Caki2 (cell line): ENCODE measurements around the gene EVPL. TPM values are rescaled to one million over a fixed set of nuclear protein-coding genes. Genes with fewer than 3 reads are reported as not detected.
"Not testable (repeated sequence)": the region's sequence is repeated elsewhere in the genome, so short reads cannot be mapped to it uniquely, and the experiment has no call there.

Experiments
- DNase-seq: peaks from one replicate; pipeline ENCODE4 v3.0.0-alpha.2; 2015; ENCODE audit warnings: low read depth
- in situ Hi-C: cut with HindIII; loops from 2 replicates; pipeline ENCODE4 v1.10.0; 2016; ENCODE audit warnings: low sequenced_read_pairs, low pct_unique_long_range_greater_than_20kb, mixed read lengths
- total RNA-seq: library from RNA; depleted of rRNA; stranded (reverse); fragments of >200 nt; shearing (Covaris generic); gene quantifications from 2 replicates; pipeline ENCODE4 v1.2.3, GENCODE V29; 2014; ENCODE audit warnings: low replicate concordance

Gene EVPL
- total RNA-seq, 1 experiment from 2014 or later = 48.6 TPM

DNA sequence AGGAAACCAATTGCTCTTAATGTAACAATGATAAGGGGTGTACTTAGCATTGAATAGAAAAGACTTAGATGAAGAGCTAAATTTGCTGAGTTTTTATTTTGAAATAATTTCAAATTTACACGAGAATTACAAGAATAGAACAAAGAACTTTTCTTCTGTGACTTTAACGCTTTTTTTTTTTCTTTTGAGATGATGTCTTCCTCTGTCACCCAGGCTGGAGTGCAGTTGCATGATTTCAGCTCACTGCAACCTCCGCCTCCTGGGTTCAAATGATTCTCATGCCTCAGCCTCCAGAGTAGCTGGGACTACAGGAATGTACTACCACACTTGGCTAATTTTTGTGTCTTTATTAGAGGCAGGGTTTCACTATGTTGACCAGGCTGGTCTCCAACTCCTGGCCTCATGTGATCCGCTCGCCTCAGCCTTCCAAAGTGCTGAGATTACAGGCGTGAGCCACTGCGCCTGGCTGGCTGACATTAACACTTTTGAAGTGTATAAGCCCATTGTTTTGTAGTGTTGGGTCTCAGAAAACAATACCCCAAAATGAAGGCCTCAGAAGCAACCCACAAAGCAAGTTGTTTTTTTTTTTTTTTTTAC lies 46.0 kb downstream of the EVPL start:
- no peak for DNase-seq
- in situ Hi-C loops = no loop called here

DNA sequence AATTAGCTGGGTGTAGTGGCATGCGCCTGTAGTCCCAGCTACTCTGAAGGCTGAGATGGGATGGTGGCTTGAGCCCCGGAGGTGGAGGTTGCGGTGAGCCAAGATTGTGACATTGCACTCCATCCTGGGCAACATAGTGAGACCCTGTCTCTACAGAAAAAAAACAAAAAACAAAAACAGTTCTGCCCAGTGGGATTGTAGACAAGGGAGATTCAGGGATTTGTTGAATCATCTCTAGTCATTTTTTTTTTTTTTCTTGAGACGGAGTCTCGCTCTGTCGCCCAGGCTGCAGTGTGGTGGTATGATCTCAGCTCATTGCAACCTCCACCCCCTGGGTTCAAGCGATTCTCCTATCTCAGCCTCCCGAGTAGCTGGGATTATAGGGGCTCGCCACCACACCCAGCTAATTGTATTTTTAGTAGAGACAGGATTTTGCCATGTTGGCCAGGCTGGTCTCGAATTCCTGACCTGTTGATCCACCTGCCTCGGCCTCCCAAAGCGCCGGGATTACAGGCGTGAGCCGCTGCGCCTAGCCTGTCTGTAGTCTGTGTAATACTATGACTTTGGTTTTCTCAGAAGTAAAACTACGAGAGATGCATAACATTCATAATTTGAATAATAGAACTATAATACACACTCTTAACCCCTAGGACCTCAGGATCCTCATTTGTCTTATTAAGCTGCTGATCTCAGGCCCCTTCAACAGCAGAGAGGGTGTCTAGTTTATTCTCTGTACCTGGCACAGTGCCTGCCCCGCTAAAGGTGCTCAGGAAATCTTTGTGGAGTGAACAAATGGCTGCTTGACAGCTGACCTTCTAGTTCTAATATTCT lies 46.7 kb downstream of the EVPL start:
- in situ Hi-C loops = no loop called here
- DNase-seq = peak; percentile 70

DNA sequence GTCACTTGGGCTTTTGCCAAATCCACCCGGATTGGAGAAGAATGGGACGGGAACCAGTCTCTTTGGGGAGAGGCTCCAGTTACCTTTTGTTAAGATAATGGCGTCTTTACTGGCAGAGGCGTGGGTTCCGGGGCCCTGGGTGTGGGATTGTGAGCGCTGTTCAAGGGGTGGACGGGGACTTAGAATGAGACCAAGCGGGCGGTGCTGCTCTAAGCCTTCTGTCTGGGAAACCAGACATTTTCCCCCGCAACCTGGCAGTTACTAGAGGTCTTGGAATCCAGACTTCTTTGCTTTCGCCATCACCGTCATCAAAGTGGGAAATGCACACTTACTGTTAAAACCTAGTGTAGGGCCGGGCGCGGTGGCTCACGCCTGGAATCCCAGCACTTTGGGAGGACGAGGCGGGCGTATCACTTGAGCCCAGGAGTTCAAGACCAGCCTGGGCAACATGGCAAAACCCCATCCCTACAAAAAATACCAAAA lies 47.4 kb downstream of the EVPL start:
- DNase-seq = no peak
- in situ Hi-C loops = no loop called here

DNA sequence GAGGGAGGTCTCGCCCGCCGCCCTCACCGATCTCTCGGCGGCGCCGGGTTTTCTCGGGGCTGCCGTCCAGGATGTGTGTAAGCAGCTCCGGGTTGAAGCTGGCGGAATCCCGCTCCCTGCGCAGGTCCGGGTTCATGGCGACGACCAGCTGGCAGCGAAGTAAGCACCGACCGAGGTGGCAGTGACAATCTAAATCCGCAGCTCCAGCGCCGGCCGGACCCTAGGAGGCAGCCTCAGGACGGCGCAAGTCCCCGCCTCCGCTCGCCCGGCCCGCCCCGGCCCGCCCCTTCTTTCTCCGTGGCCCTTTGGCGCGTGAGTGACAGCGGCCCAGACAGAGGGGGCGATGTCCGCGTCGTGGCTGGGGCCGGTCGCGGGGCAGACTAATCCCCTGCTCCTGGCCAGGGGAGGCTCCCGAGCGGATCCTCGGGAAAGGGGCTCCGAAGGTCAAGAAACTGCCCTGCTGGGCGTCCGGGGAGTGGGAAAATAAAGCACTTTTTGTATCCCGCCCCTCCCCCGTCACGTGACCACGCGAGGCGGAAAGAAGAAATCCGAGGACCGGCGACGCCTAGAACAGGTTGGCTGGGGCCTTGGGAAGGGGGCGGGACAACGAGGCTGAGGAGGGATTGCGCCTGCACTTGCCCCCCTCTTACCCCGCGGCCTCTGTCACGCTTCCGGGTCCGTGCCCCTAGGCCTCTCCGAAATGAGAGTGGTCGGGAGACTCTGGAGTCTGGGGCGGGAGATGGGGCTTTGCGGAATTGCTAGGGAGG lies 48.0 kb downstream of the EVPL start, which contains the start of the genes ACOX1 and TEN1:
ACOX1 (minus strand) TSS at position 229 of the 767 bp plus-strand sequence; CDS start at position 136, 93 bp downstream.
TEN1 (plus strand) TSS at position 303 of the 767 bp plus-strand sequence. CDS start 6,953 bp downstream, outside the sequence.
- DNase-seq = peak; percentile 98
- in situ Hi-C loops = no loop called here

DNA sequence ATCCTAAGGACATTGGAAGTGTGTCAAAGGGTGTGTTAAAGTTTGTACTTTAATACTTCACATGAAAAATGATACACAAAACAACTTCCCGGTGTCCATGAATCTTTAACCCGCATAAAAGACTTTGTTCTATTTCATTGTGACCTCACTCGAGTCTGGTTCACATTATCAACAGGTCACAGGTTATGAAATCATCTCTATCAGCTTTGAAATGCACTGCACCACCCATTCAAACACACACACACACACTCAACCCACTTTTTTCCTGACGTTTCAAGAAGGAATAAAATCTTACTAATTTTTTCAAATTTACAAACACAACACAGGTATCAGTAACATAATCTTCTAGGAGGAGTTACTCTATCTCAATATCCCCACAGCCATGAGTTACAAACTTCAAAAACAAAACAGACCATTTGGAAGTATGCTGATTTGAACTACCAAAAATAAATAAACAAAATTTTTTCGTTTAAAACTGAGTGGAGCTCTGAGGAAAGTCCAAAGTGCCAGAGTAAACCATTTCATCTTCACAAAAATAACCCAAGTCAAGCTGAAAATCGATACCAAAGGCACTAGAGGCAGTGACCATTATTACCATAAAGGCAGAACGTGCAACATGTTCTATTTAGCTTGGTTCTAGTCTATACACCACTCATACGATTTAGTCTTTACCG lies 50.8 kb downstream of the EVPL start:
- in situ Hi-C loops = no loop called here
- DNase-seq = no peak

DNA sequence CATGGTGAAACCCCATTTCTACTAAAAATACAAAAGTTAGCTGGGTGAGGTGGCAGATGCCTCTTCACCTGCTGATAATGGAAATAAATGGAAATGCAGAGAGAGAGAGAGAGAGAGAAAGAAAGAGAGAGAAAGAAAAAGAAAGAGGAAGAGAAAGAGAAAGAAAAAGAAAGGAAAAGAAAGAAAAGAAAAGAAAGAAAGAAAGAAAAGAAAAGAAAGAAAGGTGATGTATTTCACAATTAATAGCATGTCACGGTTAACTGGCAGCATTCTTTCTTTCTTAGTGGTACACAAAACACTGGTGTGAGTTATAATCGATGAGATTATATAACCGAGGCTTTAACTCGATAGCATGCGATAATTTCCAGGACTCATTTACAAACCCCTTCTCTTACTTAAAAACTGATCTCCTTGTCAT lies 51.3 kb downstream of the EVPL start:
- in situ Hi-C loops = no loop called here

DNA sequence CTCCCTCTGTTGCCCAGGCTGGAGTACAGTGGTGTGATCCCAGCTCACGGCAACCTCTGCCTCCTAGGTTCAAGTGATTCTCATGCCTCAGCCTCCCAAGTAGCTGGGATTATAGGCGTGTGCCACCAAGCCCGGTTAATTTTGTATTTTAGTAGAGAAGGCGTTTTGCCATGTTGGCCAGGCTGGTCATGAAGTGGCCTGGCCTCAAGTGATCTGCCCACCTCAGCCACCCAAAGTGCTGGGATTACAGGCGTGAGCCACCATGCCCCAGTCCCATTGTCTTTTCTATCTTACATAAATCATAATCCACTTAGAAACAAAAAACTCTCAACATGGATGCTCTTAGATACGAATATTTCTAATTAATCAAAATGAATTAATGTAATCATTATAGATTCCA lies 51.9 kb downstream of the EVPL start:
- in situ Hi-C loops, DNase-seq: not testable (repeated sequence)

More for the DNA sequence above, 51.3 kb downstream of the EVPL start:
- DNase-seq = no peak

DNA sequence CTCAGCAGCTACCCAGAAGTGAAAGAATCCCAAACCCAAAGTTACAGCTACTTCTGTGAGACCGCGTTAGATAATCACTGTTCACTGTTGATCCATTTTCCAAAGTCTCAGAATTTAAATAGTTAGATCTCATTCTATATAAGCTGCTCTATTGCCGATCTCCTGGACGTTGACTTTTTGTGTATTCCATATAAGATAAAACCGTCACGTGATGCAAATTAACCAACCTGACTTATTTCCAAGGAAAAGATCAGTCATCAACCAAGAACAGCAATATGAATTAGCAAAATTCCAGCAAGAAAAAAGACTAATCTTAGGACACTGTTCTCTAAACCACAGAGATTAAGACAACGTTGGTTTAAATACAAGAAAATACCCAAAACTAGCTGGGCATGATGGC lies 56.5 kb downstream of the EVPL start:
- DNase-seq = no peak
- in situ Hi-C loops = no loop called here

DNA sequence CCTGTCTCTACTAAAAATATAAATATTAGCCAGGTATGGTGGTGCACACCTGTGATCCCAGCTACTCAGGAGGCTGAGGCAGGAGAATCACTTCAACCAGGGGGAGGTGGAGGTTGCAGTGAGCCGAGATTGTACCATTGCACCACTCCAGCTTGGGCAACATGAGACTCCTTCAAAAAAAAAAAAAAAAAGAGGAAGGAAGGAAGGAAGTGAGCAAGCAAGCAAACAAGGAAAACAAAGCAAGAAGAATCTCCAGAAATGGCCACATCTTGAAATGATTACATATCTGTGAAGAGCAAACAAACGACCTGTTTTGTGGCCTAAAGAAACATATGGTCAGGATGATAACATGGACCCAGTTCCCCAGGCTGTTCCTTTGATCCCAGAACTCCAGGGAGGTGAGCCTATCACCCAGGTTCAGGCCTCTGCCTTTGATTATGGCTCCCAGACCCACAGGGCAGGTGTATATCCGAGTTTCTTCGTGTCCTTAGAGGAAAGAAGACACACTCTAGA lies 57.0 kb downstream of the EVPL start:
- in situ Hi-C loops = no loop called here
- no peak for DNase-seq

DNA sequence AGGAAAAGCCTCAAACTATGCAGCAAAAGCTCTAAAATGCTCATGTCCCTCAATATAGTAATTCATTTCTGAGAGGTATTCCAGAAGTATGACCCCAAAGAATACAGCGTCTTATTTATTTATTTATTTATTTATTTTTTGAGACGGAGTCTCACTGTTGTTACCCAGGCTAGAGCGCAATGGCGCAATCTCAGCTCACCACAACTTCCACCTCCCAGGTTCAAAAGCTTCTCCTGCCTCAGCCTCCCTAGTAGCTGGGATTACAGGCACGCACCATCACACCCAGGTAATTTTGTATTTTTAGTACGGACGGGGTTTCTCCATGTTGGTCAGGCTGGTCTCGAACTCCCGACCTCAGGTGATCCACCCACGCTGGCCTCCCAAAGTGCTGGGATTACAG lies 58.1 kb downstream of the EVPL start:
- not testable (repeated sequence) for DNase-seq

DNA sequence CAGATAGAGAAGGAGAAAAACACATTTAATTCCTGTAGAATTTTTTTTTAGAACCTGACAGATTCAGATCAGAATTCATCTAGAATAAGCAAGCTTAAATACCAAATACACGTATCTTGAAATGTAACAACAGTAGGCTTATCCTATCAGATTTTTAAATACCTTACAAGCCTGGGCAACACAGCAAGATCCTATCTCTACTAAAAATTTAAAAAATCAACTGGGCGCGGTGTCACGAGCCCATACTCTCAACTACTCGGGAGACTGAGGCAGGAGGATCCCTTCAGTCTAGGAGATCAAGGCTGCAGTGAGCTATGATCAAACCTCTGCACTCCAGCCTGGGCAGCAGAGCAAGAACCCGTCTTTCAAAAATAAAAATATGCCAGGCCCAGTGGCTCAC lies 61.6 kb downstream of the EVPL start:
- in situ Hi-C loops = no loop called here
- no peak for DNase-seq

More for the DNA sequence above, 58.1 kb downstream of the EVPL start:
- in situ Hi-C loops = not testable (repeated sequence)

DNA sequence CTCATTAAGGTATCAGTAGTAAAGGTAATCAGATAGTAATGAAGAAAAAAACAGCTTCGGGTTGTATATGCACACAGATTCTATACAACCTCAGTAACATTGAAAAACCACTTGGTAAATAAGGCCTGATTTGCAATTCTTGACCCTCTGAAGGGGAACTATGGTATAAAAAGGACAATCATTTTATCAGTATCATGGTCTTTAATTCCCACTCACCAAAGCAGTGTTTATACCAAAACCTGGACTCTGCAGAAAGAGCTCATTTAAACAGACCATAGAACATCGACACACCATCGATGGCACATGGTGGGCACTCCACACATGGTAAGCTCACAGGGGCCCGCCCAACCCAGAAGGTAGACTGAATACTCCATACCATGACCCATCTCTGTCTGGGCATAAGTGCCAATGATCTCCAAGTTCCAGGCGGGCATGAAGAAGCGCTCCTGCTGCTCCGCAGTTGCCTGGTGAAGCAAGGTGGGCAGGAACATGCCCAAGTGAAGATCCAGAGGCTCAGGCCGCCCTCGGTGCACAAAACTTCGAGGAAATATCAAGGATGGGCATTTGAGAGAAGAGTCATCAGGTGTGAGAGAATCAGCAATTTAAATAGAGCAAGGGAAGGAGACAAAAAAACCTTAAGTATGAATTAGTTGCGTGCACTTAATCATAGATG lies 67.1 kb downstream of the EVPL start:
- DNase-seq = no peak
- in situ Hi-C loops = no loop called here

DNA sequence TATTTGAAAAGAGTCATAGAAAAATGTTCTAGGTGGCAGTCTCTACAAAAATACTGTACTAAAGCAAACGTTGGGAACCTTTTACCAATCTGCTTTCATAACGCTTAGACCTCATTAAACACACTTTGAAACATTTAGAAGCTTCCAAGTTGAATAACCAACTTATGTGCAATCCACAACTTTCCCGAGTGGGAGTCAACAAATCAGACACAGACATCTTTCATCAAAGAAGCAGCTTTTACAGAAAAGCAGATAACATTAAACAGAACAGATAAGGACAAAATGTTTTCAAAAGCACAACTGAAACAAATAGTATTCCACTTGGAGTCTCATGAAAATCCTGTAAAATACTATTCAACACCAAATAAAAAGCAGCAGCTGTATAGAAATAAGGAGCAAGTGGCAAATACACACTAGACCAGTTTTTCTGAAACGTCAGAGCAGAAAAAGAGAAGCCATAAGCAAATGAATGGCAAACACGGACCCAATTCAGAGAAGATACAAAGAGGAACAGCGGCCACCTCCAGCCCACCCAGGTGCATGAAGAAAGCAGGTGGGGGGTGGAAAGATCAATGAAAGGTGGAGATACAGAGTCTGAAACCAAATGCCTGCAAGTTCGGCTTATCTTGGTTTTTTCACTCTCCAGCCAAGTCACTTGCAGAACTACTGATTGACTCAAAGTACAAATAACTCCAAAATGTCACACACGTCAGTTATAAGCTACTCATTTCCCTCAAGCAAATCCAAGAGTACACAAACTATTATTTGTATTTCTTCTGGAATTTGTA lies 67.9 kb downstream of the EVPL start:
- in situ Hi-C loops = no loop called here
- no peak for DNase-seq
